Loucy (cell line): Measurements from ENCODE around the gene WDR83.

Source experiments
- H2AFZ ChIP-seq: fragments of 200-600 bp; sonication (generic); 2 replicates; pipeline ENCODE4 v1.6.0; 2016; ENCODE audit warnings: antibody characterized with exemption, mild to moderate bottlenecking, low read length, moderate library complexity
- H3F3A ChIP-seq: fragments of 200-600 bp; 2 replicates; pipeline ENCODE4 v1.6.0; 2016; ENCODE audit warnings: antibody characterized with exemption, low read depth, mild to moderate bottlenecking
- H3K27me3 ChIP-seq: fragments of 200-600 bp; sonication (generic); 2 replicates; pipeline ENCODE4 v1.6.1; 2014; ENCODE audit warnings: low read length, mild to moderate bottlenecking; ENCODE audit not compliant: insufficient read depth, poor library complexity, severe bottlenecking
- H3K36me3 ChIP-seq: fragments of 200-600 bp; sonication (generic); 2 replicates; pipeline ENCODE4 v1.6.1; 2016; ENCODE audit warnings: low read length; ENCODE audit not compliant: insufficient read depth
- H3K4me1 ChIP-seq: fragments of 200-600 bp; sonication (generic); 2 replicates; pipeline ENCODE4 v1.5.1; 2014; ENCODE audit warnings: low read length, mild to moderate bottlenecking; ENCODE audit not compliant: insufficient read depth, poor library complexity, severe bottlenecking
- H3K4me2 ChIP-seq: fragments of 200-600 bp; sonication (generic); 2 replicates; pipeline ENCODE4 v1.6.0; 2014; ENCODE audit warnings: antibody characterized with exemption, low read length, low read depth, mild to moderate bottlenecking; ENCODE audit not compliant: poor library complexity, severe bottlenecking
- H3K4me3 ChIP-seq: fragments of 200-600 bp; sonication (generic); 2 replicates; pipeline ENCODE4 v1.5.1; 2014; ENCODE audit warnings: low read length, mild to moderate bottlenecking, mixed read lengths; ENCODE audit not compliant: poor library complexity, severe bottlenecking
- H3K79me2 ChIP-seq: fragments of 200-600 bp; sonication (generic); 2 replicates; pipeline ENCODE4 v1.6.1; 2014; ENCODE audit warnings: low read length; ENCODE audit not compliant: insufficient read depth
- H3K9ac ChIP-seq: fragments of 200-600 bp; sonication (generic); 2 replicates; pipeline ENCODE4 v1.6.0; 2014; ENCODE audit warnings: mild to moderate bottlenecking, low read depth, low read length, moderate library complexity; ENCODE audit not compliant: poor library complexity, severe bottlenecking
- H3K9me2 ChIP-seq: fragments of 200-600 bp; sonication (generic); replicated peaks from 2 replicates; pipeline ENCODE4 v1.6.1; 2016; ENCODE audit warnings: low read depth, low read length, mixed read lengths
- H3K9me3 ChIP-seq: fragments of 200-600 bp; sonication (generic); 2 replicates; pipeline ENCODE4 v1.6.1; 2014; ENCODE audit warnings: mild to moderate bottlenecking, antibody characterized with exemption, low read length, low read depth; ENCODE audit not compliant: insufficient read depth
- H4K20me1 ChIP-seq: fragments of 200-600 bp; sonication (generic); 2 replicates; pipeline ENCODE4 v1.6.0; 2014; ENCODE audit warnings: antibody characterized with exemption, low read length, mild to moderate bottlenecking; ENCODE audit not compliant: insufficient read depth, poor library complexity, severe bottlenecking
- EZH2phosphoT487 ChIP-seq: fragments of 200-600 bp; IDR thresholded peaks from 2 replicates; pipeline ENCODE4 v1.6.1; 2018; ENCODE audit warnings: antibody characterized with exemption, mild to moderate bottlenecking, moderate library complexity, borderline replicate concordance
- TF ChIP-seq, protein P1 (sequence below): fragments of 200-600 bp; sonication (generic); conservative IDR thresholded peaks from 2 replicates; pipeline ENCODE4 v1.5.1; 2014; ENCODE audit warnings: mild to moderate bottlenecking, antibody characterized with exemption, low read length

The WDR83 gene

DNA sequence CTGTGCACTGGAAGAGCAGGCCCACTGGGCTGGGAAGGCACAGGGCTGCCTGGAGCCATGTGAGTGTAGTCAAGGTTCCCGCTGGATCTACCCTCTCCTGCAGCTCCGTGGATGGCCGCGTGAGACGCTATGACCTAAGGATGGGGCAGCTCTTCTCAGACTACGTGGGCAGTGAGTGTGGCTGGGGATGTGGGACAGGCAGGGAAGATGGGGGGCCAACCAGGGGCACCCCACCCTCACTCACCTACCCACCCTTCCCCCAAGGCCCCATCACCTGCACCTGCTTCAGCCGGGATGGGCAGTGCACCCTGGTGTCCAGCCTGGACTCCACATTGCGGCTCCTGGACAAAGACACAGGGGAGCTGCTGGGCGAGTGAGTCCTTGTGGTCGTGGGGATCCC lies 6.1 kb downstream of the WDR83 start:
- Histone ChIP-seq H3K4me1 (peaks cover 11% of the 10 kb centered on the region), H3K27me3 (no peaks in the 10 kb centered on the region), H3K4me3 (no peak overlapping the region), H3F3A (no peaks in the 10 kb centered on the region), H3K79me2 (peaks cover 25% of the 10 kb centered on the region), H3K36me3 (peaks cover 36% of the 10 kb centered on the region; the same call in 1 of the 2 replicates), H3K4me2 (no peak overlapping the region), H3K9ac (no peak overlapping the region), H2AFZ (no peak overlapping the region), H4K20me1 (peaks cover 17% of the 10 kb centered on the region), H3K9me2 (no peaks in the 10 kb centered on the region), H3K9me3 (no peaks in the 10 kb centered on the region)
- TF ChIP-seq EZH2phosphoT487: no peak
- TF ChIP-seq, protein P1, sequence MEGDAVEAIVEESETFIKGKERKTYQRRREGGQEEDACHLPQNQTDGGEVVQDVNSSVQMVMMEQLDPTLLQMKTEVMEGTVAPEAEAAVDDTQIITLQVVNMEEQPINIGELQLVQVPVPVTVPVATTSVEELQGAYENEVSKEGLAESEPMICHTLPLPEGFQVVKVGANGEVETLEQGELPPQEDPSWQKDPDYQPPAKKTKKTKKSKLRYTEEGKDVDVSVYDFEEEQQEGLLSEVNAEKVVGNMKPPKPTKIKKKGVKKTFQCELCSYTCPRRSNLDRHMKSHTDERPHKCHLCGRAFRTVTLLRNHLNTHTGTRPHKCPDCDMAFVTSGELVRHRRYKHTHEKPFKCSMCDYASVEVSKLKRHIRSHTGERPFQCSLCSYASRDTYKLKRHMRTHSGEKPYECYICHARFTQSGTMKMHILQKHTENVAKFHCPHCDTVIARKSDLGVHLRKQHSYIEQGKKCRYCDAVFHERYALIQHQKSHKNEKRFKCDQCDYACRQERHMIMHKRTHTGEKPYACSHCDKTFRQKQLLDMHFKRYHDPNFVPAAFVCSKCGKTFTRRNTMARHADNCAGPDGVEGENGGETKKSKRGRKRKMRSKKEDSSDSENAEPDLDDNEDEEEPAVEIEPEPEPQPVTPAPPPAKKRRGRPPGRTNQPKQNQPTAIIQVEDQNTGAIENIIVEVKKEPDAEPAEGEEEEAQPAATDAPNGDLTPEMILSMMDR: no peak

DNA sequence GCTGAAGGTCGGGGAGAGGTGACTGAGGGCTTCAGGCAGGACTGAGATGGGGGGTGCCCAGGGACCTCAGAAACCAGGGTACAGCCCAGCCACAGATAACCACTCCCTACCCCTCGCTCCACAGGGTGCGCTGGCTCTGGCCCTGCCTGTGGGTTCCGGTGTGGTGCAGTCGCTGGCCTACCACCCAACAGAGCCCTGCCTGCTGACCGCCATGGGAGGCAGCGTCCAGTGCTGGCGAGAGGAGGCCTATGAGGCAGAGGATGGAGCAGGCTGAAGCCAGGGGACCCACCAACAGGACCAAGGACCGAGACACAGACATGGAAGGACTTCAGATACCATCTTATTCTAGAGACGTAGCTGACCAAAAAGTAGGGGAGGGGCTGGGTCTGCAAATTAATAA lies 8.8 kb downstream of the WDR83 start:
- no peak for TF ChIP-seq EZH2phosphoT487
- TF ChIP-seq, protein P1: no peak
- H2AFZ ChIP-seq: no peak overlapping the region
- H4K20me1 ChIP-seq: peaks cover 16% of the 10 kb centered on the region
- H3F3A ChIP-seq: no peaks in the 10 kb centered on the region
- H3K27me3 ChIP-seq: no peaks in the 10 kb centered on the region
- no peaks in the 10 kb centered on the region for H3K9me2 ChIP-seq
- peaks cover 8% of the 10 kb centered on the region for H3K4me1 ChIP-seq
- H3K4me3 ChIP-seq: no peak overlapping the region
- H3K9ac ChIP-seq: no peak overlapping the region
- H3K4me2 ChIP-seq: no peak overlapping the region
- peaks cover 53% of the 10 kb centered on the region; the same call in 1 of the 2 replicates for H3K36me3 ChIP-seq
- H3K9me3 ChIP-seq: no peaks in the 10 kb centered on the region
- H3K79me2 ChIP-seq: peaks cover 21% of the 10 kb centered on the region

DNA sequence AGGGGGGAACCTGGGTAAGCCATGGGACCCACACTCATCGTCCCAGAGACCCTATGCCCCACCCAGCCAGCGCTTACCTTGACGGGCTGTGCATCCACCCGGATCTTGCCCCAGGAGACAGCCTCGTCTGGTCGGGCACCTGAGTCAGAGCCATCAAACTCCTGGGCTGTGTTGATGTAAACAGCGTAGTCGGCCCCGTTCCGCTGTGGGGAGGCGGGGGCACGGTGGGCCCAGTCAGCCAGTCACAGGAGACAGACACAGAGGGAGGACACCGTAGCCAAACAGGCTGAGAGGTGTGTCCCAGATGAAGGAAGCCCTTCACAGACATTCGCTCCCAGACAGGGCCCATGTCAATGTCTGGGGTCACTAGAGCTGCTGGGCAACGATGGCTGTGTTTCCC lies 9.3 kb downstream of the WDR83 start:
- H3K4me1 ChIP-seq: peaks cover 8% of the 10 kb centered on the region
- H3K36me3 ChIP-seq: peaks cover 53% of the 10 kb centered on the region; the same call in 1 of the 2 replicates
- H4K20me1 ChIP-seq: peaks cover 16% of the 10 kb centered on the region
- no peaks in the 10 kb centered on the region for H3K9me2 ChIP-seq
- H3K27me3 ChIP-seq: no peaks in the 10 kb centered on the region
- peaks cover 17% of the 10 kb centered on the region for H3K79me2 ChIP-seq
- no peak overlapping the region for H2AFZ ChIP-seq
- no peak overlapping the region for H3K4me2 ChIP-seq
- H3F3A ChIP-seq: no peaks in the 10 kb centered on the region
- H3K4me3 ChIP-seq: no peak overlapping the region
- TF ChIP-seq, protein P1: no peak
- no peak for TF ChIP-seq EZH2phosphoT487
- H3K9me3 ChIP-seq: no peaks in the 10 kb centered on the region
- no peak overlapping the region for H3K9ac ChIP-seq
